GM18867 (cell line): Measurements from ENCODE around the gene NCOA1.
"Not testable (repeated sequence)": the region's sequence is repeated elsewhere in the genome, so short reads cannot be mapped to it uniquely, and the experiment has no call there.

ENCODE experiments used
- ATAC-seq: cut with Tn5 transposase; IDR thresholded peaks from one replicate; pipeline ENCODE4 v1.9.1; 2021; ENCODE audit warnings: mild to moderate bottlenecking, moderate library complexity; ENCODE audit not compliant: unreplicated experiment

The NCOA1 gene

GRCh38 chr2:24570225-24570624 lies 79.2 kb downstream of the NCOA1 start:
- no peak for ATAC-seq

- no peak for ATAC-seq
Measured at GRCh38 chr2:24571828-24572442, 80.9 kb downstream of the NCOA1 start.

- ATAC-seq: no peak
Measured at GRCh38 chr2:24576146-24576545, 85.1 kb downstream of the NCOA1 start.

DNA sequence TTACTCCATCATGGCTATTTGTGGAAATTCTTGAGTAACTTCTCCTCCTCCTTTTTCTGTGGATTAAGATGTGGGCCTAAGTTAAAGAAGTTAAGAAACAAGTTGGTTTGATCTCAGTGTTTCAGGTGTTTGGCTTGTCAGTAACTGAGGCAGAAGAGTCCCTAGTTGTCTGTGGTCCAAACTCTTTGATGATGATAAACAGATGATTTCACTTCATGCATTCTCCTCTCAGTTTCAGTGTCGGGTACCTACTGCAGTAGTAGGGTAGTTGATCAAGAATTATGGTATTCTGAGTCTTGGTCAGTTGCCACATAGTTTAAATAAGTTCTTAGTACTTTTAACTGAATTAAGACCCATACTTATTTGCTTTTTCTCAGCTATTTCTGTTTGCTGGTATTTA lies 85.6 kb downstream of the NCOA1 start:
- peak; percentile 48 for ATAC-seq

- ATAC-seq: peak; percentile 69
Measured at GRCh38 chr2:24577481-24577880, 86.4 kb downstream of the NCOA1 start.

- no peak for ATAC-seq
Measured at GRCh38 chr2:24579053-24579803, 88.2 kb downstream of the NCOA1 start.

DNA sequence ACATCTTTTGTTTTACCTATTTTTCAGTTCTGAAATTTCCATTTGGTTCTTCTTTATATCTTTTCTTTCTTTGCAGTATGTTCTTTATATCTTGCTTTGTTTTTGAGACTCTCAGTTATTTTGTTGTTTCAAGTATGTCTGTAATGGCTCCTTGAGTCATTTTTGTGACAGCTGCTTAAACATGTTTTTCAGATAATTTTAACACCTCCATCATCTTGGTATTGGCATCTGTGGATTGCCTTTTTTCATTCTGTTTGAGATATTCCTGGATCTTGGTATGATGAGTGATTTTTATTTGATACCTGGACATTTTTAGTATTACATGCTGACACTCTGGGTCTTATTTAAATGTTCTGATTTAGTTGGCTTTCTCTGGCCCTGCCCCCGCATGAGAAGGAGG lies 89.5 kb downstream of the NCOA1 start:
- no peak for ATAC-seq

GRCh38 chr2:24581971-24582370 lies 90.9 kb downstream of the NCOA1 start:
- ATAC-seq: not testable (repeated sequence)

DNA sequence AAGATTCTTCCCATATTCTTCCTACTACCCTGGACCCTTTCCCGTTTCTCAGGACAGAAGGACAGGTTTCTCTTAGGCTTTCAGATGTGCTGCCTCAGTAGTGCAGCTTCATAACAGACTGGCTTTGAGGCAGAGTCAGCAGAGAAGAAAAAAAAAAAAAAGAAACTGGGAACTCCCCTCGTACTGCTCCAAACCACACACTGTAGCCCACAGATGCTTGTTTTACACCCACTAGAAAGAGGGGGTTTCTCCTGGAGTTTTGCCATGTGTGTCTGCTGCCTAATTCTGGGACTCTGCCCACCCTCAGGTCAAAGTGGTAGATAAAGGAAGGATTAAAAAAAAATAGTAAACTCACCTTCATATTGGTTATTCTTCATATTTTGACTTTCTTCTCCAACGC lies 95.9 kb downstream of the NCOA1 start:
- peak; percentile 57 for ATAC-seq

DNA sequence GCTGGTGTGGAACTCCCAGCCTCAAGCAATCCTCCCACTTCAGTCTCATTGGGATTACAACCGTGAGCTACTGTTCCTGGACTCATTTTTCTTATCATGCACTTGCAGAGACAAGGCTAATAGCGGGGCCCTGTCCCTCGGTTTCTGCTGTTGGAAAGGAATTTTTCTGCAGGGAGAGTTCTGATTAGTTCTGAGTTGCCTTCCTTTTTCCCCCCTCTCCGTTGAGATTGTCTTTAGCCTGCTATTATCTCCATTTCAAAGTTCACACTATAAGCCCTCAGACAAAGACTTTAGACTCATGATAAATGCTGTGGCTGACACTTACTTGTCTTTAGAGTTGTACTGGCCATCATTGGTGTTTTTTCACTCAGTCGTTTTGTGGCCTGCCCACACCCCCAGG lies 97.2 kb downstream of the NCOA1 start:
- no peak for ATAC-seq

DNA sequence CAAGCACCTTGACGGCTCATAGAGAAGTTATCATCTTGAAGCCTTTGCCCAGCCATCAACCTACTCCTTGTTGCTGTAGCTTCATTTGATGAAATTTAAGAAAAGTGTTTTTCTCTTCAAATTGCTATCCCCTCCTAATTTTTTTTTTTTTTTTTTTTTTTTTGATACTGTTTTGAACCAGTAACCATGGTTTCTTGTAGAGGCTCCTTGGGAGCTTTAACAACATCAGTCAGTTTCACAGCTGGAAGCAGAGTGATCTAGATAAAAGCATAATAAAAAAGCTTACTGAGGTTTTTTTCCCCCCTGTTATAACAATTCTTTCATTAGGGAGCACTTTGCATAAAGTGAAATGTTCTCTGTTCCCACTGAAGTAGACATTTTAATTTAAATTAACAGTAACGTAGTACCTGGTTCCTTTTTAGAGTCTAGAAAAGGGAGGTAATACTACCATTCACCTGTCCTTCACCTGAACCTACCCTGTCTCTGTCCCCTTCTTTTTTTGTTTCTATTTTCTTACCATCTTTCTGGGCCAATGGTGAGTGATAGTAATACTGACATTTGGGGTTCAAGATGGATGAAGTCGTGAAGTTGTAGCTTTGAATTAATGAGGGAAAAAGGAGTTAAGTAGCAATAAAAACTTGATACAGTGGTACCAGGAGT lies 101.5 kb downstream of the NCOA1 start:
- no peak for ATAC-seq

- no peak for ATAC-seq
Measured at GRCh38 chr2:24594283-24594682, 103.2 kb downstream of the NCOA1 start.

GRCh38 chr2:24597181-24597870 lies 106.3 kb downstream of the NCOA1 start:
- no peak for ATAC-seq

DNA sequence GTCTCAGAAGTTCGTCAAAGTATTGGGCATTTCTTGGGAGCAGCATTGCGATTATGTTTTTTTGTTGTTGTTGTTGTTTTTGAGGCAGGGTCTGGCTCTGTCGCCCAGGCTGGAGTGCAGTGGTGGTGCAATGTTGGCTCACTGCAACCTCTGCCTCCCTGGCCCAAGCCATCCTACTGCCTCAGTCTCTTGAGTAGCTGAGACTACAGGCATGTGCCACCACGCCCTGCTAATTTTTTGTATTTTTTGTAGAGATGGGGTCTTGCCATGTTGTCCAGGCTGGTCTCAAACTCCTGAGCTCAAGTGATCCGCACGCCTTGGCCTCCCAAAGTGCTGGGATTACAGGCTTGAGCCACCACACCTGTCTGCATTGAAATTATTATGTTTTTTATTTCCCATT lies 109.1 kb downstream of the NCOA1 start:
- ATAC-seq: not testable (repeated sequence)

DNA sequence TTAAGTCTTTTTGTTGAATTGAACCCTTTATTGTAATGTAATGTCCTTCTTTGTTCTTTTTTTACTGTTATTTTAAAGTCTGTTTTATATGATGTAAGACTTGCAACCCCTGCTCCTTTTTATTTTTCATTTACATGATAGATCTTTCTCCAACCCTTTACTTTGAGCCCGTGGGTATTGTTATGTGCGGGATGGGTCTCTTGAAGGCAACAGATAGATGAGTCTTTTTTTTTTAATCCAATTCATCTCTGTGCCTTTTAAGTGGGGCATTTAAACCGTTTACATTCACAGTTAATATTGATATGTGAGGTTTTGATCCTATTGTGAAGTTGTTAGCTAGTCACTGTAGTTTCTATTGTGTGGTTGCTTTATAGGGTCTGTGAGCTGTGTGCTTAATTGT lies 120.6 kb downstream of the NCOA1 start:
- ATAC-seq: no peak

GRCh38 chr2:24613154-24613814 lies 122.2 kb downstream of the NCOA1 start:
- peak; percentile 45 for ATAC-seq

DNA sequence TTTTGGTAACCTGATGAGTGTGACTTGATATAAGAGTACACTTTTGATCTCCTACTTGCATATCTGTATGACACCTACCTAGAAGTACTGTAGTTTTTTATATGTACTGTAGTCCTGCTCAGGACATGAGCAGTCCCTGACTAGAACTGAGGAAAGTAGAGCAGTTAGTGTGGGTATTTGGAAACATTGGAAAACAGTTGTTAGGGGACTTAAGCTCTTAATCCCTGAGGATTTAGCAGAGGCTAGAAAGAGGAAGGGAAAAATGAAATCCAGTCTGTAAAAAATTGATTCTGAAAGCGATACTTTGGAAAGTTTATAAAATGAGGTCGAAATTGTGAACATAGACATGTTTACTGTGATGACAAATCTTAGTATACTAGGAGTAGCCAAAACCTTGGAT lies 125.6 kb downstream of the NCOA1 start:
- no peak for ATAC-seq

DNA sequence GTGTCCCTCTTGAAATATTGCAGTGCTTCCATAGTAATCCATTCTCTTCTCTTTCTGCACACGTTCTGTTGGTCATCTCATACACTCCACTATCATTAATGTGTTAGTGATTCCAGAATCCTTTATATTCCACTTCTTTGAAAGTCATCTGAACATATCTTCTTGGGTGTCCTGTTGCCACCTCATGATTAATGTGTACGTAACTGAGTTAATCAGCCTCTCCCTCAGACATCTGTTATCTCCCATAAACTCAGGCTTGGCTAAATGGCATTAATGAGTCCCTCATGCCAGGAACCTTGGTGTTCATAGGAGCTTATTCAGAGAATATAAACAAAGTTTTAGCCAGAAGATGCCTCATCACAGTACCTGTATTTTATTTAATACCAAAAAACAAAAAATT lies 126.4 kb downstream of the NCOA1 start:
- no peak for ATAC-seq

- no peak for ATAC-seq
Measured at GRCh38 chr2:24618144-24618543, 127.1 kb downstream of the NCOA1 start.

DNA sequence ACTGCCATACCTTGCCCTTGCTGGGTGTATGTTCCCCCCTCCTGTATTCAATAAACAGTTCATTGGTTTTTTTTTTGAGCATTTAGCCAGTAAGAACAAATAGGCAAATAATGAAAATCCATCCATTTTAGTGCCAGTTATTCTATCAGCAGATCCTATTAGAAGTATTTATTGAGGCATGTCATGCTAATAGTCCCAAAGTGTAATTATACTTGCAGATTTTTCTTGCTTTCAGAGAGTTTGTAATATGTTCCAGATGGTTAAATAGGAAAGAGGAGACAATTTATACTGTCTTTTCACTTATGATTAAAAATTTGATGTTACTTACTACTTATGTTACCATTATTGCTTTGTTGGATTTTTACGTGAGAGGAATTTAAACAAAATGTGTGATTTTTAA lies 127.6 kb downstream of the NCOA1 start:
- no peak for ATAC-seq

GRCh38 chr2:24620936-24621335 lies 129.9 kb downstream of the NCOA1 start:
- ATAC-seq: no peak
